ENCODE measurements around the gene CTSA.

The CTSA gene

DNA sequence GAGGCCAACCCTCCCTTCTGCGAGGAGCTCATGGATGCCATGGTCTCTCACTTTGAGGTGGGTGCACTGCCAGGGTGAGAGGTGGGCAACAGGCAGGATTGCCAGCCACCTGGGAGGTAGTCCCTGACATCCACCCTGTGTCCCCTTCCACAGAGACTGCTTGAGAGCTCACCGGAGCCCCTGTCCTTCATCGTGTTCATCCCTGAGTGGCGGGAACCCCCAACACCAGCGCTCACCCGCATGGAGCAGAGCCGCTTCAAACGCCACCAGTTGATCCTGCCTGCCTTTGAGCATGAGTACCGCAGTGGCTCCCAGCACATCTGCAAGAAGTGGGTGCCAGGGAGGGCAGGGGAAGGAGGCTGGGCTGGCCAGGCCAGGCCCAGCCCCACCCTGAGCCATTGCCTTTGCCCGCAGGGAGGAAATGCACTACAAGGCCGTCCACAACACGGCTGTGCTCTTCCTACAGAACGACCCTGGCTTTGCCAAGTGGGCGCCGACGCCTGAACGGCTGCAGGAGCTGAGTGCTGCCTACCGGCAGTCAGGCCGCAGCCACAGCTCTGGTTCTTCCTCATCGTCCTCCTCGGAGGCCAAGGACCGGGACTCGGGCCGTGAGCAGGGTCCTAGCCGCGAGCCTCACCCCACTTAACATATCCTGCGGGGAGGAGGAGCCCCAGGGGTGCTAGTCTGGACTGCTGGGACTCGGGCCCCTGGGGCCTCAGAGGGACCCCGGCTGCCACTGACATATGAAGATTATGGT lies 56.2 kb downstream of the CTSA start:
- TF ChIP-seq SIN3A (IDR thresholded peaks at IDR 0.05; ENCODE audit: borderline replicate concordance, insufficient read depth, low read length) (no peak), FOXP2 (optimal IDR thresholded peaks at IDR 0.05; ENCODE audit: borderline replicate concordance, extremely low read depth, extremely low read length, insufficient read depth) (no peak), TAF1 (IDR thresholded peaks at IDR 0.05; ENCODE audit: borderline replicate concordance, insufficient read depth, low read length) (no peak), POLR2AphosphoS5 (IDR thresholded peaks at IDR 0.05; ENCODE audit: low read depth, low read length) (no peak)
- TF ChIP-seq, protein P1, sequence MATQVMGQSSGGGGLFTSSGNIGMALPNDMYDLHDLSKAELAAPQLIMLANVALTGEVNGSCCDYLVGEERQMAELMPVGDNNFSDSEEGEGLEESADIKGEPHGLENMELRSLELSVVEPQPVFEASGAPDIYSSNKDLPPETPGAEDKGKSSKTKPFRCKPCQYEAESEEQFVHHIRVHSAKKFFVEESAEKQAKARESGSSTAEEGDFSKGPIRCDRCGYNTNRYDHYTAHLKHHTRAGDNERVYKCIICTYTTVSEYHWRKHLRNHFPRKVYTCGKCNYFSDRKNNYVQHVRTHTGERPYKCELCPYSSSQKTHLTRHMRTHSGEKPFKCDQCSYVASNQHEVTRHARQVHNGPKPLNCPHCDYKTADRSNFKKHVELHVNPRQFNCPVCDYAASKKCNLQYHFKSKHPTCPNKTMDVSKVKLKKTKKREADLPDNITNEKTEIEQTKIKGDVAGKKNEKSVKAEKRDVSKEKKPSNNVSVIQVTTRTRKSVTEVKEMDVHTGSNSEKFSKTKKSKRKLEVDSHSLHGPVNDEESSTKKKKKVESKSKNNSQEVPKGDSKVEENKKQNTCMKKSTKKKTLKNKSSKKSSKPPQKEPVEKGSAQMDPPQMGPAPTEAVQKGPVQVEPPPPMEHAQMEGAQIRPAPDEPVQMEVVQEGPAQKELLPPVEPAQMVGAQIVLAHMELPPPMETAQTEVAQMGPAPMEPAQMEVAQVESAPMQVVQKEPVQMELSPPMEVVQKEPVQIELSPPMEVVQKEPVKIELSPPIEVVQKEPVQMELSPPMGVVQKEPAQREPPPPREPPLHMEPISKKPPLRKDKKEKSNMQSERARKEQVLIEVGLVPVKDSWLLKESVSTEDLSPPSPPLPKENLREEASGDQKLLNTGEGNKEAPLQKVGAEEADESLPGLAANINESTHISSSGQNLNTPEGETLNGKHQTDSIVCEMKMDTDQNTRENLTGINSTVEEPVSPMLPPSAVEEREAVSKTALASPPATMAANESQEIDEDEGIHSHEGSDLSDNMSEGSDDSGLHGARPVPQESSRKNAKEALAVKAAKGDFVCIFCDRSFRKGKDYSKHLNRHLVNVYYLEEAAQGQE (IDR thresholded peaks at IDR 0.05; ENCODE audit: insufficient read depth in 1 of 2, low read depth in 2 of 2, low read length in 2 of 2), result no peak

DNA sequence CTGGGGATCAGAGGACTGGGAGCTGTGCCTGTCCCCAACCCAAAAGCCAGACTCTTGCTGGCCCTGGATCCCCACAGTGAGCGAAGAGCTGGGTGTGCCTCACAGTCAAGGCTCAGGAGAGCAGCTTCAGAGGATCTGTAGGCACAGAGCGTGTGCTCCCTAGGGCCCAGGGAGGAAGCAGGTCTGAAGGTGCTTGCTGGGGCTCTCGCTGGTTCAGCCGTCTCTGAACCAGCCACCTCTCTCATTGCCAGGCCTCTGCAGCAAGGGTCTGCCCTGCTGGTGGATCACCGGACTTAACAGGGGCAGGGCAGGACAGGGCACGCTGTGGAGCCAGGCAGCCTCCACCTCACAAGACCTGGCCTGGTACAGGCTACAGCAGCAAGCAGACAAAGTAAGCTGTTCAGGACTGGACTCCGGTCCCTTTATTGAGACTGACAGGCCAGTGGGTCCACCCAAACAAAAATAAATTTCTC lies 57.2 kb downstream of the CTSA start:
- TF ChIP-seq FOXP2 (optimal IDR thresholded peaks at IDR 0.05; ENCODE audit: borderline replicate concordance, extremely low read depth, extremely low read length, insufficient read depth), result no peak
- no peak for TF ChIP-seq SIN3A (IDR thresholded peaks at IDR 0.05; ENCODE audit: borderline replicate concordance, insufficient read depth, low read length)
- no peak for TF ChIP-seq TAF1 (IDR thresholded peaks at IDR 0.05; ENCODE audit: borderline replicate concordance, insufficient read depth, low read length)
- no peak for TF ChIP-seq POLR2AphosphoS5 (IDR thresholded peaks at IDR 0.05; ENCODE audit: low read depth, low read length)
- TF ChIP-seq, protein P1 (IDR thresholded peaks at IDR 0.05; ENCODE audit: insufficient read depth in 1 of 2, low read depth in 2 of 2, low read length in 2 of 2), result no peak

All from PFSK-1 (cell line).